SK-N-SH (cell line): ENCODE measurements around the gene MXRA8. TPM values are rescaled to one million over a fixed set of nuclear protein-coding genes. Genes with fewer than 3 reads are reported as not detected.

Experiments
- CTCF ChIA-PET: fragments of 300-600, 350-600 bp; formaldehyde crosslinking; extraction: SDS; loops from one replicate; lab custom pipeline; 2021; lab: Yijun Ruan, JAX
- POLR2A ChIA-PET: fragments of 350-600 bp; sonication (Branson Sonifier 250); formaldehyde crosslinking; extraction: SDS; loops from one replicate; lab custom pipeline; 2020; ENCODE audit warnings: antibody characterized with exemption, inconsistent platforms; lab: Yijun Ruan, JAX
- DNase-seq: peaks from one replicate; pipeline ENCODE4 v3.0.0; 2012
- H2AFZ ChIP-seq: fragments of 200-600 bp; sonication (generic); 2 replicates; pipeline ENCODE4 v1.8.1; 2016; ENCODE audit warnings: antibody characterized with exemption, mild to moderate bottlenecking, low read depth
- H3F3A ChIP-seq: fragments of 200-600 bp; sonication (generic); replicated peaks from 2 replicates; pipeline ENCODE3; 2016; ENCODE audit warnings: antibody characterized with exemption, mild to moderate bottlenecking; ENCODE audit not compliant: insufficient read depth
- H3K27ac ChIP-seq, 2 experiments: fragments of 200-500 bp in 1 of 2; fragments of 200-600 bp in 1 of 2; sonication (Bioruptor generic) in 1 of 2; sonication (generic), shearing (Covaris generic) in 1 of 2; 2 replicates each; pipeline versions ENCODE4 v1.5.1 to v1.6.1; 2014 to 2016; ENCODE audit warnings: low read depth in 2 of 2, inconsistent platforms in 1 of 2, low read length in 1 of 2, mild to moderate bottlenecking in 1 of 2, mixed read lengths in 1 of 2
- H3K27me3 ChIP-seq: fragments of 200-600 bp; sonication (generic), shearing (Covaris generic); 2 replicates; pipeline ENCODE4 v1.6.1; 2016; ENCODE audit warnings: mixed run types; ENCODE audit not compliant: insufficient read depth
- H3K36me3 ChIP-seq, 2 experiments: fragments of 200-500 bp in 1 of 2; fragments of 200-600 bp in 1 of 2; sonication (Bioruptor generic) in 1 of 2; sonication (generic) in 1 of 2; replicated peaks in 1 of 2; 2 replicates each; pipeline versions ENCODE3 to v1.5.1; 2014 to 2016; ENCODE audit warnings: low read length in 1 of 2, mild to moderate bottlenecking in 1 of 2; ENCODE audit not compliant: insufficient read depth in 2 of 2, control insufficient read depth in 1 of 2
- H3K4me1 ChIP-seq, 2 experiments: fragments of 200-500 bp in 1 of 2; fragments of 200-600 bp in 1 of 2; sonication (Bioruptor generic) in 1 of 2; sonication (generic), shearing (Covaris generic) in 1 of 2; 2 replicates each; pipeline versions ENCODE4 v1.5.1 to v1.6.1; 2014 to 2016; ENCODE audit warnings: low read depth in 1 of 2, low read length in 1 of 2, mixed run types in 1 of 2; ENCODE audit not compliant: insufficient read depth in 2 of 2, control insufficient read depth in 1 of 2
- H3K4me2 ChIP-seq: fragments of 200-600 bp; sonication (generic), shearing (Covaris generic); 2 replicates; pipeline ENCODE4 v1.6.1; 2017; ENCODE audit warnings: mixed run types
- H3K4me3 ChIP-seq, 2 experiments: fragments of 200-500 bp in 1 of 2; fragments of 200-600 bp in 1 of 2; sonication (Bioruptor generic) in 1 of 2; sonication (generic), shearing (Covaris generic) in 1 of 2; 2 replicates each; pipeline versions ENCODE4 v1.5.1 to v1.8.1; 2014 to 2016; ENCODE audit warnings: low read depth in 2 of 2, inconsistent platforms in 1 of 2, low read length in 1 of 2, mild to moderate bottlenecking in 1 of 2, mixed read lengths in 1 of 2, moderate library complexity in 1 of 2
- H3K79me2 ChIP-seq: fragments of 200-600 bp; sonication (generic); 2 replicates; pipeline ENCODE4 v1.8.1; 2017; ENCODE audit warnings: mild to moderate bottlenecking; ENCODE audit not compliant: insufficient read depth
- H3K9ac ChIP-seq: fragments of 200-600 bp; sonication (generic); 2 replicates; pipeline ENCODE4 v1.6.1; 2017; ENCODE audit warnings: mixed run types
- H3K9me2 ChIP-seq: fragments of 200-600 bp; sonication (generic); 2 replicates; pipeline ENCODE4 v1.6.1; 2017; ENCODE audit warnings: mixed run types
- H3K9me3 ChIP-seq: fragments of 200-600 bp; sonication (generic); 2 replicates; pipeline ENCODE4 v1.6.1; 2017; ENCODE audit warnings: mixed run types, mild to moderate bottlenecking, moderate library complexity
- H4K20me1 ChIP-seq: fragments of 200-600 bp; sonication (generic); 2 replicates; pipeline ENCODE4 v1.6.1; 2017; ENCODE audit warnings: mild to moderate bottlenecking, mixed run types; ENCODE audit not compliant: insufficient read depth
- EZH2phosphoT487 ChIP-seq: fragments of 200-600 bp; sonication (generic); IDR thresholded peaks from 2 replicates; pipeline ENCODE4 v1.6.1; 2017; ENCODE audit warnings: low read depth, mixed run types, mild to moderate bottlenecking, antibody characterized with exemption, moderate library complexity, borderline replicate concordance
- FOSL2 ChIP-seq: IDR thresholded peaks from 2 replicates; pipeline ENCODE4 v1.4.0; 2012; ENCODE audit warnings: low read depth, mild to moderate bottlenecking, moderate library complexity, borderline replicate concordance
- MEF2A ChIP-seq: IDR thresholded peaks from 2 replicates; pipeline ENCODE4 v1.4.0; 2012; ENCODE audit warnings: low read depth, borderline replicate concordance
- MXI1 ChIP-seq: IDR thresholded peaks from 2 replicates; pipeline ENCODE4 v1.6.1; 2012; ENCODE audit warnings: mild to moderate bottlenecking, low read depth, low read length, improper control_type of control experiment
- RAD21 ChIP-seq: IDR thresholded peaks from 2 replicates; pipeline ENCODE4 v1.6.1; 2012; ENCODE audit warnings: mild to moderate bottlenecking, low read length
- RCOR1 ChIP-seq: fragments of 150-350 bp; IDR thresholded peaks from 2 replicates; pipeline ENCODE4 v1.6.1; 2017; ENCODE audit warnings: antibody characterized with exemption, low read length
- RFX5 ChIP-seq: IDR thresholded peaks from 2 replicates; pipeline ENCODE4 v1.6.1; 2012; ENCODE audit warnings: mild to moderate bottlenecking, improper control_type of control experiment, low read length
- SIN3A ChIP-seq: IDR thresholded peaks from 2 replicates; pipeline ENCODE4 v1.6.1; 2012; ENCODE audit warnings: low read depth, mild to moderate bottlenecking, low read length, moderate library complexity, borderline replicate concordance
- TAF1 ChIP-seq: IDR thresholded peaks from 2 replicates; pipeline ENCODE4 v1.6.1; 2012; ENCODE audit warnings: low read depth, mild to moderate bottlenecking, low read length, moderate library complexity, borderline replicate concordance
- TCF12 ChIP-seq: IDR thresholded peaks from 2 replicates; pipeline ENCODE4 v1.4.0; 2012
- YY1 ChIP-seq: IDR thresholded peaks from 2 replicates; pipeline ENCODE4 v1.4.0; 2012; ENCODE audit warnings: low read depth, mild to moderate bottlenecking
- WGBS: methylation state at CpG from one replicate; pipeline ENCODE4 v1.1.6; 2017; ENCODE audit warnings: low lambda C conversion rate; 5-methylcytosine and 5-hydroxymethylcytosine counted together
- polyA plus RNA-seq, 3 experiments: library from polyadenylated mRNA; depleted of rRNA; stranded (reverse); fragments of >200 nt; gene quantifications; 2 replicates each; pipeline ENCODE4 v1.2.3, GENCODE V29; 2012
- TF ChIP-seq, protein P1 (sequence below): IDR thresholded peaks from 2 replicates; pipeline ENCODE4 v1.4.0; 2012; ENCODE audit warnings: low read depth, borderline replicate concordance
- TF ChIP-seq, protein P2 (sequence below): fragments of 150-350 bp; IDR thresholded peaks from 2 replicates; pipeline ENCODE4 v1.6.1; 2016; ENCODE audit warnings: mild to moderate bottlenecking, low read depth, low read length
- TF ChIP-seq, protein P3 (sequence below): IDR thresholded peaks from 2 replicates; pipeline ENCODE4 v1.6.1; 2012; ENCODE audit warnings: mild to moderate bottlenecking, low read depth, low read length, moderate library complexity

Gene MXRA8
- polyA plus RNA-seq, 1 of the 3 experiments (the other 2 are of a cell fraction) = 2.5 TPM

DNA sequence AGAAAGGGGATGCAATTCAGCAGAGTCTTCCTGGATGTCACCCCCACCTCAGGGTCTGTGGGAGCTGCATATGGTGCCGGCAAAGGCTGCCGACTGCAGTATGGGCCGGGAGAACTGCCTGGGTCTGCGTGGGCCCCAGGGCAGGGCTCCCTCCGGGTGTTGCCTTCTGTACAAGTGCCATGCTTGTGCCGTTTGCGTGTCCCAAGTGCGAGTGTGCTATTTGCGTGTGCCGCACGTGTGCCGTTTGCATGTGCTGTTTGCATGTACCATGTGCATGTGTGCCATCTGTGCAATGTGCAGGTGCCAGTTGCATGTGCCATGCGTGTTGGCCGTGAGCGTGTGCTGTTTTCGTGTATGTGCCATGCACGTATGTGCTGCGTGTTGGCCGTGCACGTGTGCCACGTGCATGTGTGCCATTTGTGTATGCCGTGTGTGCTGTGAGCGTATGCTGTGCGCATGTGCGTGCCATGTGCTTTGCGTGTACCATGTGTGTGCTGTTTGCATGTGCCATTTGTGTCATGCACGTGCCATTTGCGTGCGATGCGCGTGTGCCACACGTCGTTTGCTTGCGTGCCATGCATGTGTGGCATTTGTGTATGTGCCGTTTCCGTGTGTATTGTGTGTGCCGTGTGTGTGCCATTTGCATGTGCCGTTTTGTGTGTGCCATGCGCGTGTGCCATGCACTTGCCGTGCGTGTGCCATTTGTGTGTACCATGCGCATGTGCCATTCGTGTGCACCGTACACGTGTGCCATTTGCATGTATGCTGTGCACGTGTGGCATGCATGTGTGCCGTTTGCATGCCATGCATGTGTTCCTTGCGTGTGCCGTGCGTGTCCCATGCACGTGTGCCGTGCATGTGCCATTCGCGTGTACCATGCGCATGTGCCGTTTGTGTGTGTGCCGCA lies 28.8 kb downstream of the MXRA8 start (continued):
- TF ChIP-seq, protein P1, sequence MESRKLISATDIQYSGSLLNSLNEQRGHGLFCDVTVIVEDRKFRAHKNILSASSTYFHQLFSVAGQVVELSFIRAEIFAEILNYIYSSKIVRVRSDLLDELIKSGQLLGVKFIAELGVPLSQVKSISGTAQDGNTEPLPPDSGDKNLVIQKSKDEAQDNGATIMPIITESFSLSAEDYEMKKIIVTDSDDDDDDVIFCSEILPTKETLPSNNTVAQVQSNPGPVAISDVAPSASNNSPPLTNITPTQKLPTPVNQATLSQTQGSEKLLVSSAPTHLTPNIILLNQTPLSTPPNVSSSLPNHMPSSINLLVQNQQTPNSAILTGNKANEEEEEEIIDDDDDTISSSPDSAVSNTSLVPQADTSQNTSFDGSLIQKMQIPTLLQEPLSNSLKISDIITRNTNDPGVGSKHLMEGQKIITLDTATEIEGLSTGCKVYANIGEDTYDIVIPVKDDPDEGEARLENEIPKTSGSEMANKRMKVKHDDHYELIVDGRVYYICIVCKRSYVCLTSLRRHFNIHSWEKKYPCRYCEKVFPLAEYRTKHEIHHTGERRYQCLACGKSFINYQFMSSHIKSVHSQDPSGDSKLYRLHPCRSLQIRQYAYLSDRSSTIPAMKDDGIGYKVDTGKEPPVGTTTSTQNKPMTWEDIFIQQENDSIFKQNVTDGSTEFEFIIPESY = no peak
- no peak for TF ChIP-seq MXI1
- TF ChIP-seq, protein P2, sequence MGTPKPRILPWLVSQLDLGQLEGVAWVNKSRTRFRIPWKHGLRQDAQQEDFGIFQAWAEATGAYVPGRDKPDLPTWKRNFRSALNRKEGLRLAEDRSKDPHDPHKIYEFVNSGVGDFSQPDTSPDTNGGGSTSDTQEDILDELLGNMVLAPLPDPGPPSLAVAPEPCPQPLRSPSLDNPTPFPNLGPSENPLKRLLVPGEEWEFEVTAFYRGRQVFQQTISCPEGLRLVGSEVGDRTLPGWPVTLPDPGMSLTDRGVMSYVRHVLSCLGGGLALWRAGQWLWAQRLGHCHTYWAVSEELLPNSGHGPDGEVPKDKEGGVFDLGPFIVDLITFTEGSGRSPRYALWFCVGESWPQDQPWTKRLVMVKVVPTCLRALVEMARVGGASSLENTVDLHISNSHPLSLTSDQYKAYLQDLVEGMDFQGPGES = no peak
- TF ChIP-seq EZH2phosphoT487 = no peak
- TF ChIP-seq MEF2A = no peak

DNA sequence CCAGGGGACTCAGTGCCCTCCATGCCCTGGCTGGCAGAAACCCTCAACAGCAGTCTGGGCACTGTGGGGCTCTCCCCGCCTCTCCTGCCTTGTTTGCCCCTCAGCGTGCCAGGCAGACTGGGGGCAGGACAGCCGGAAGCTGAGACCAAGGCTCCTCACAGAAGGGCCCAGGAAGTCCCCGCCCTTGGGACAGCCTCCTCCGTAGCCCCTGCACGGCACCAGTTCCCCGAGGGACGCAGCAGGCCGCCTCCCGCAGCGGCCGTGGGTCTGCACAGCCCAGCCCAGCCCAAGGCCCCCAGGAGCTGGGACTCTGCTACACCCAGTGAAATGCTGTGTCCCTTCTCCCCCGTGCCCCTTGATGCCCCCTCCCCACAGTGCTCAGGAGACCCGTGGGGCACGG lies 30.1 kb downstream of the MXRA8 start:
- DNase-seq = no peak
- H2AFZ ChIP-seq = no peak overlapping the region
- CTCF ChIA-PET = interaction anchor here (1.5 kb wide), 1 partner anchor 20 kb away, joined by 3 read pairs; the partner anchor contains the start of gene DVL1
- peaks cover 30% of the 10 kb centered on the region for H3K79me2 ChIP-seq
- POLR2A ChIA-PET = no interaction called here
- peaks cover 0 to 14% of the 10 kb centered on the region in 2 experiments for H3K36me3 ChIP-seq
- H3K27me3 ChIP-seq = no peaks in the 10 kb centered on the region
- peaks cover 0 to 31% of the 10 kb centered on the region in 2 experiments; a peak in 1 of 4 replicates for H3K4me1 ChIP-seq
- H3F3A ChIP-seq = peaks cover 5% of the 10 kb centered on the region
- no peak overlapping the region for H3K9ac ChIP-seq
- TF ChIP-seq SIN3A (no peak), RFX5 (no peak), YY1 (no peak), TAF1 (no peak), RCOR1 (no peak), TCF12 (no peak), RAD21 (no peak), FOSL2 (no peak)
- TF ChIP-seq, protein P3, sequence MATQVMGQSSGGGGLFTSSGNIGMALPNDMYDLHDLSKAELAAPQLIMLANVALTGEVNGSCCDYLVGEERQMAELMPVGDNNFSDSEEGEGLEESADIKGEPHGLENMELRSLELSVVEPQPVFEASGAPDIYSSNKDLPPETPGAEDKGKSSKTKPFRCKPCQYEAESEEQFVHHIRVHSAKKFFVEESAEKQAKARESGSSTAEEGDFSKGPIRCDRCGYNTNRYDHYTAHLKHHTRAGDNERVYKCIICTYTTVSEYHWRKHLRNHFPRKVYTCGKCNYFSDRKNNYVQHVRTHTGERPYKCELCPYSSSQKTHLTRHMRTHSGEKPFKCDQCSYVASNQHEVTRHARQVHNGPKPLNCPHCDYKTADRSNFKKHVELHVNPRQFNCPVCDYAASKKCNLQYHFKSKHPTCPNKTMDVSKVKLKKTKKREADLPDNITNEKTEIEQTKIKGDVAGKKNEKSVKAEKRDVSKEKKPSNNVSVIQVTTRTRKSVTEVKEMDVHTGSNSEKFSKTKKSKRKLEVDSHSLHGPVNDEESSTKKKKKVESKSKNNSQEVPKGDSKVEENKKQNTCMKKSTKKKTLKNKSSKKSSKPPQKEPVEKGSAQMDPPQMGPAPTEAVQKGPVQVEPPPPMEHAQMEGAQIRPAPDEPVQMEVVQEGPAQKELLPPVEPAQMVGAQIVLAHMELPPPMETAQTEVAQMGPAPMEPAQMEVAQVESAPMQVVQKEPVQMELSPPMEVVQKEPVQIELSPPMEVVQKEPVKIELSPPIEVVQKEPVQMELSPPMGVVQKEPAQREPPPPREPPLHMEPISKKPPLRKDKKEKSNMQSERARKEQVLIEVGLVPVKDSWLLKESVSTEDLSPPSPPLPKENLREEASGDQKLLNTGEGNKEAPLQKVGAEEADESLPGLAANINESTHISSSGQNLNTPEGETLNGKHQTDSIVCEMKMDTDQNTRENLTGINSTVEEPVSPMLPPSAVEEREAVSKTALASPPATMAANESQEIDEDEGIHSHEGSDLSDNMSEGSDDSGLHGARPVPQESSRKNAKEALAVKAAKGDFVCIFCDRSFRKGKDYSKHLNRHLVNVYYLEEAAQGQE = no peak
- WGBS = 90% methylated on average over 4 of the region's 15 CpGs
- no peaks in the 10 kb centered on the region for H3K9me3 ChIP-seq
- no peak overlapping the region for H3K4me2 ChIP-seq
- H3K4me3 ChIP-seq = no peak overlapping the region
- H4K20me1 ChIP-seq = peaks cover 3% of the 10 kb centered on the region; the same call in 1 of the 2 replicates
- no peak overlapping the region for H3K27ac ChIP-seq
- H3K9me2 ChIP-seq = no peaks in the 10 kb centered on the region
